Loucy (cell line): ENCODE measurements around the gene SBF2.

Source experiments
- H2AFZ ChIP-seq: fragments of 200-600 bp; sonication (generic); 2 replicates; pipeline ENCODE4 v1.6.0; 2016; ENCODE audit warnings: antibody characterized with exemption, mild to moderate bottlenecking, low read length, moderate library complexity
- H3F3A ChIP-seq: fragments of 200-600 bp; 2 replicates; pipeline ENCODE4 v1.6.0; 2016; ENCODE audit warnings: antibody characterized with exemption, low read depth, mild to moderate bottlenecking
- H3K27me3 ChIP-seq: fragments of 200-600 bp; sonication (generic); 2 replicates; pipeline ENCODE4 v1.6.1; 2014; ENCODE audit warnings: low read length, mild to moderate bottlenecking; ENCODE audit not compliant: insufficient read depth, poor library complexity, severe bottlenecking
- H3K36me3 ChIP-seq: fragments of 200-600 bp; sonication (generic); 2 replicates; pipeline ENCODE4 v1.6.1; 2016; ENCODE audit warnings: low read length; ENCODE audit not compliant: insufficient read depth
- H3K4me1 ChIP-seq: fragments of 200-600 bp; sonication (generic); 2 replicates; pipeline ENCODE4 v1.5.1; 2014; ENCODE audit warnings: low read length, mild to moderate bottlenecking; ENCODE audit not compliant: insufficient read depth, poor library complexity, severe bottlenecking
- H3K4me2 ChIP-seq: fragments of 200-600 bp; sonication (generic); 2 replicates; pipeline ENCODE4 v1.6.0; 2014; ENCODE audit warnings: antibody characterized with exemption, low read length, low read depth, mild to moderate bottlenecking; ENCODE audit not compliant: poor library complexity, severe bottlenecking
- H3K4me3 ChIP-seq: fragments of 200-600 bp; sonication (generic); 2 replicates; pipeline ENCODE4 v1.5.1; 2014; ENCODE audit warnings: low read length, mild to moderate bottlenecking, mixed read lengths; ENCODE audit not compliant: poor library complexity, severe bottlenecking
- H3K79me2 ChIP-seq: fragments of 200-600 bp; sonication (generic); 2 replicates; pipeline ENCODE4 v1.6.1; 2014; ENCODE audit warnings: low read length; ENCODE audit not compliant: insufficient read depth
- H3K9ac ChIP-seq: fragments of 200-600 bp; sonication (generic); 2 replicates; pipeline ENCODE4 v1.6.0; 2014; ENCODE audit warnings: mild to moderate bottlenecking, low read depth, low read length, moderate library complexity; ENCODE audit not compliant: poor library complexity, severe bottlenecking
- H3K9me2 ChIP-seq: fragments of 200-600 bp; sonication (generic); replicated peaks from 2 replicates; pipeline ENCODE4 v1.6.1; 2016; ENCODE audit warnings: low read depth, low read length, mixed read lengths
- H3K9me3 ChIP-seq: fragments of 200-600 bp; sonication (generic); 2 replicates; pipeline ENCODE4 v1.6.1; 2014; ENCODE audit warnings: mild to moderate bottlenecking, antibody characterized with exemption, low read length, low read depth; ENCODE audit not compliant: insufficient read depth
- H4K20me1 ChIP-seq: fragments of 200-600 bp; sonication (generic); 2 replicates; pipeline ENCODE4 v1.6.0; 2014; ENCODE audit warnings: antibody characterized with exemption, low read length, mild to moderate bottlenecking; ENCODE audit not compliant: insufficient read depth, poor library complexity, severe bottlenecking
- CTCF ChIP-seq: fragments of 200-600 bp; sonication (generic); conservative IDR thresholded peaks from 2 replicates; pipeline ENCODE4 v1.5.1; 2014; ENCODE audit warnings: mild to moderate bottlenecking, antibody characterized with exemption, low read length
- EZH2phosphoT487 ChIP-seq: fragments of 200-600 bp; IDR thresholded peaks from 2 replicates; pipeline ENCODE4 v1.6.1; 2018; ENCODE audit warnings: antibody characterized with exemption, mild to moderate bottlenecking, moderate library complexity, borderline replicate concordance

The SBF2 gene

DNA sequence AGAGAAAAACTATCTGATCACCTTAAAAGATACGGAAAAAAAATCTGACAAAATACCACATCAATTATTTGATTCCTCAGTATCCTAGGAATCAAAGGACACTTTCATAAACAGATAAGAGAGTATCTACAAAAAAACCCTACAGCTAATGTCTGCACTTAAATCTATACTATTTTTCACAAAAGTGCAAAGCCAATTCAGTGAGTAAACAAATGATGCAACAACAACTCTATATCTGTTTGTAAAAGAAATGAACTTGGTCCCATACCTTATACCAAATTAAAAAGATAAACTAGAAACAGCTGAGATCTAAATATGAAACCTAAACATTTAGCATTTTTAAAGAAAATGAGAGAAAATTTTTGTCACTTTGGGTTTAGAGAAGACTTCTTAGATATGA, 366.3 kb downstream of the SBF2 start:
- Histone ChIP-seq H3K9me3 (no peaks in the 10 kb centered on the region), H3K27me3 (no peaks in the 10 kb centered on the region)

GRCh38 chr11:9923280-9923679, 370.7 kb downstream of the SBF2 start:
- no peak for TF ChIP-seq EZH2phosphoT487
- no peak for TF ChIP-seq CTCF
- H2AFZ ChIP-seq, result no peak overlapping the region
- H3K4me1 ChIP-seq, result no peaks in the 10 kb centered on the region
- no peak overlapping the region for H3K4me2 ChIP-seq
- no peak overlapping the region for H3K4me3 ChIP-seq
- H3K36me3 ChIP-seq, result no peaks in the 10 kb centered on the region
- H3K9ac ChIP-seq, result no peak overlapping the region
- H3K9me2 ChIP-seq, result no peaks in the 10 kb centered on the region
- no peaks in the 10 kb centered on the region for H3K79me2 ChIP-seq
- H3K9me3 ChIP-seq, result no peaks in the 10 kb centered on the region
- no peaks in the 10 kb centered on the region for H3K27me3 ChIP-seq
- no peaks in the 10 kb centered on the region for H4K20me1 ChIP-seq
- no peaks in the 10 kb centered on the region for H3F3A ChIP-seq

More for the DNA sequence above, 366.3 kb downstream of the SBF2 start:
- no peaks in the 10 kb centered on the region for H3K79me2 ChIP-seq
- no peaks in the 10 kb centered on the region for H3K9me2 ChIP-seq
- H4K20me1 ChIP-seq, result no peaks in the 10 kb centered on the region
- TF ChIP-seq CTCF (no peak), EZH2phosphoT487 (no peak)
- no peak overlapping the region for H3K9ac ChIP-seq
- H3F3A ChIP-seq, result no peaks in the 10 kb centered on the region
- H3K36me3 ChIP-seq, result no peaks in the 10 kb centered on the region
- no peak overlapping the region for H3K4me2 ChIP-seq
- H3K4me1 ChIP-seq, result no peaks in the 10 kb centered on the region
- H3K4me3 ChIP-seq, result no peak overlapping the region
- no peak overlapping the region for H2AFZ ChIP-seq

- TF ChIP-seq CTCF (no peak), EZH2phosphoT487 (no peak)
- no peaks in the 10 kb centered on the region for H3F3A ChIP-seq
- no peaks in the 10 kb centered on the region for H3K9me3 ChIP-seq
- no peaks in the 10 kb centered on the region for H3K36me3 ChIP-seq
- H3K4me1 ChIP-seq, result no peaks in the 10 kb centered on the region
- H4K20me1 ChIP-seq, result no peaks in the 10 kb centered on the region
- no peak overlapping the region for H3K4me3 ChIP-seq
- H3K27me3 ChIP-seq, result no peaks in the 10 kb centered on the region
- H3K4me2 ChIP-seq, result no peak overlapping the region
- no peak overlapping the region for H2AFZ ChIP-seq
- H3K9me2 ChIP-seq, result no peaks in the 10 kb centered on the region
- no peak overlapping the region for H3K9ac ChIP-seq
- H3K79me2 ChIP-seq, result no peaks in the 10 kb centered on the region
These were observed 371.2 kb downstream of the SBF2 start for GRCh38 chr11:9922806-9923205.
